Gastrocnemius medialis (tissue), 4 donors: ENCODE results near the gene NAV3.

ENCODE experiments used
- POLR2A ChIP-seq, 2 donors: fragments of 450-650 bp; IDR thresholded peaks; one replicate each; pipeline ENCODE4 v1.6.1; 2017; ENCODE audit warnings: antibody characterized with exemption in 2 of 2, mild to moderate bottlenecking in 2 of 2, moderate library complexity in 2 of 2
- TF ChIP-seq, protein P1 (sequence below), 5 experiments: fragments of 450-650 bp in 3 of 5; fragments of 200-600 bp in 2 of 5; sonication (generic) in 2 of 5; IDR thresholded peaks in 4 of 5; conservative IDR thresholded peaks in 1 of 5; 1 replicate in 4 of 5; 2 replicates in 1 of 5; pipeline ENCODE4 v1.5.1; 2016 to 2019; ENCODE audit warnings: antibody characterized with exemption in 5 of 5, mild to moderate bottlenecking in 3 of 5, moderate library complexity in 3 of 5

- TF ChIP-seq, protein P1, sequence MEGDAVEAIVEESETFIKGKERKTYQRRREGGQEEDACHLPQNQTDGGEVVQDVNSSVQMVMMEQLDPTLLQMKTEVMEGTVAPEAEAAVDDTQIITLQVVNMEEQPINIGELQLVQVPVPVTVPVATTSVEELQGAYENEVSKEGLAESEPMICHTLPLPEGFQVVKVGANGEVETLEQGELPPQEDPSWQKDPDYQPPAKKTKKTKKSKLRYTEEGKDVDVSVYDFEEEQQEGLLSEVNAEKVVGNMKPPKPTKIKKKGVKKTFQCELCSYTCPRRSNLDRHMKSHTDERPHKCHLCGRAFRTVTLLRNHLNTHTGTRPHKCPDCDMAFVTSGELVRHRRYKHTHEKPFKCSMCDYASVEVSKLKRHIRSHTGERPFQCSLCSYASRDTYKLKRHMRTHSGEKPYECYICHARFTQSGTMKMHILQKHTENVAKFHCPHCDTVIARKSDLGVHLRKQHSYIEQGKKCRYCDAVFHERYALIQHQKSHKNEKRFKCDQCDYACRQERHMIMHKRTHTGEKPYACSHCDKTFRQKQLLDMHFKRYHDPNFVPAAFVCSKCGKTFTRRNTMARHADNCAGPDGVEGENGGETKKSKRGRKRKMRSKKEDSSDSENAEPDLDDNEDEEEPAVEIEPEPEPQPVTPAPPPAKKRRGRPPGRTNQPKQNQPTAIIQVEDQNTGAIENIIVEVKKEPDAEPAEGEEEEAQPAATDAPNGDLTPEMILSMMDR (IDR thresholded peaks at IDR 0.05 in 4 of 5, conservative IDR thresholded peaks at IDR 0.05 in 1 of 5): no peak
- TF ChIP-seq POLR2A (IDR thresholded peaks at IDR 0.05): no peak
These were observed 362.3 kb downstream of the NAV3 start for GRCh38 chr12:78192979-78193378.
